Neural cell (in vitro differentiated cells): Measurements from ENCODE around the gene KCNS3.

Experiments used
- CTCF ChIP-seq: fragments of 450-650 bp; IDR thresholded peaks from 2 replicates; pipeline ENCODE4 v1.5.1; 2014; ENCODE audit warnings: antibody characterized with exemption, mild to moderate bottlenecking, moderate library complexity; ENCODE audit not compliant: poor library complexity, severe bottlenecking
- POLR2AphosphoS5 ChIP-seq: IDR thresholded peaks from 2 replicates; pipeline ENCODE4 v1.6.1; 2012
- TAF1 ChIP-seq: IDR thresholded peaks from 2 replicates; pipeline ENCODE4 v1.6.1; 2012; ENCODE audit warnings: low read depth

DNA sequence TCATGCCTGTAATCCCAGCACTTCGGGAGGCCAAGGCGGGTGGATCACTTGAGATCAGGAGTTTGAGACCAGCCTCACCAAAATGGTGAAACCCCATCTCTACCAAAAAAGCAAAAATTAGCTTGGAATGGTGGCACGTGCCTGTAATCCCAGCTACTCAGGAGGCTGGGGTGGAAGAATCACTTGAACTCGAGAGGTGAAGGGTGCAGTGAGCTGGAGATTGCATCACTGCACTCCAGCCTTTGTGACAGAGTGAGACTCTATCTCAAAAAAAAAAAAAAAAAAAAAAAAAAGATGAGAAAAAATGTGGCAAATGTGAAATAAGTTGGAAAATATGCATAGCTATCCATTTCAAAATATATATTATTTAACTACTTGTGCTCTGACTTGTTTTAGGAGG lies 65.0 kb downstream of the KCNS3 start:
- TF ChIP-seq CTCF (no peak), POLR2AphosphoS5 (no peak), TAF1 (no peak)
